HCT116 (cell line): ENCODE results near the gene FTO. TPM values are rescaled to one million over a fixed set of nuclear protein-coding genes. Genes with fewer than 3 reads are reported as not detected.

ENCODE experiments used
- ATAC-seq: fragments of 200-7000 bp; cut with Tn5 transposase; 2 replicates; pipeline ENCODE4 v1.9.1; 2020; ENCODE audit warnings: mild to moderate bottlenecking, moderate library complexity
- BruUV-seq: library from RNA; stranded (reverse); fragments of 400-500 nt; replicated peaks from 2 replicates; lab custom pipeline; 2021; lab: Mats Ljungman, UMichigan
- CTCF ChIA-PET: fragments of 300-600 bp; sonication (Branson Sonifier 250); formaldehyde crosslinking; loops from one replicate; lab custom pipeline; 2021; ENCODE audit warnings: antibody characterized with exemption; lab: Charles Lee
- POLR2A ChIA-PET: fragments of 300-600, 350-600 bp; sonication (Branson Sonifier 250); formaldehyde crosslinking; loops from one replicate; lab custom pipeline; 2021; ENCODE audit warnings: antibody characterized with exemption; lab: Charles Lee
- RAD21 ChIA-PET, 2 experiments: fragments of 300-600 bp; sonication (Branson Sonifier 250); formaldehyde crosslinking; loops; one replicate each; lab custom pipeline; 2023; ENCODE audit warnings: low total read pairs in 2 of 2; ENCODE audit not compliant: uncharacterized antibody in 2 of 2, unreplicated experiment in 2 of 2, low non-redundant PET in 1 of 2; lab: Charles Lee
- DNase-seq: peaks from one replicate; pipeline ENCODE4 v3.0.0-alpha.2; 2010; ENCODE audit warnings: low read depth, low spot score
- H2AFZ ChIP-seq: fragments of 200-600 bp; shearing (Covaris generic), sonication (generic); 2 replicates; pipeline ENCODE4 v1.6.1; 2017; ENCODE audit warnings: low read depth, mixed run types, mixed read lengths, antibody characterized with exemption, low read length; ENCODE audit not compliant: poor library complexity, severe bottlenecking
- H3K27ac ChIP-seq: 2 replicates; pipeline ENCODE4 v1.5.1; 2012; ENCODE audit warnings: low read depth, low read length
- H3K27me3 ChIP-seq: fragments of 200-600 bp; sonication (generic); 2 replicates; pipeline ENCODE4 v1.6.1; 2016; ENCODE audit warnings: mixed run types, low read length, mixed read lengths; ENCODE audit not compliant: insufficient read depth
- H3K36me3 ChIP-seq, 2 experiments: fragments of 200-500 bp in 1 of 2; fragments of 200-600 bp in 1 of 2; sonication (Bioruptor generic) in 1 of 2; sonication (generic) in 1 of 2; 2 replicates each; pipeline versions ENCODE4 v1.5.1 to v1.6.1; 2014 to 2016; ENCODE audit warnings: low read length in 2 of 2, inconsistent platforms in 1 of 2, mixed read lengths in 1 of 2, mixed run types in 1 of 2; ENCODE audit not compliant: insufficient read depth in 2 of 2, control insufficient read depth in 1 of 2
- H3K4me1 ChIP-seq, 2 experiments: fragments of 200-600 bp in 1 of 2; sonication (generic) in 1 of 2; 2 replicates each; pipeline versions ENCODE4 v1.5.1 to v1.6.1; 2012 to 2017; ENCODE audit warnings: low read length in 2 of 2, inconsistent platforms in 1 of 2, mild to moderate bottlenecking in 1 of 2, mixed read lengths in 1 of 2, mixed run types in 1 of 2, moderate library complexity in 1 of 2; ENCODE audit not compliant: insufficient read depth in 2 of 2, control insufficient read depth in 1 of 2
- H3K4me2 ChIP-seq: fragments of 200-600 bp; sonication (generic); 2 replicates; pipeline ENCODE4 v1.6.1; 2017; ENCODE audit warnings: mixed run types, low read length, mixed read lengths
- H3K4me3 ChIP-seq, 2 experiments: fragments of 200-600 bp in 1 of 2; sonication (generic) in 1 of 2; replicated peaks in 1 of 2; 2 replicates each; pipeline ENCODE4 v1.5.1; 2011 to 2016; ENCODE audit warnings: low read length in 2 of 2, control low read depth in 1 of 2, low read depth in 1 of 2, mild to moderate bottlenecking in 1 of 2, mixed read lengths in 1 of 2, mixed run types in 1 of 2
- H3K79me2 ChIP-seq: fragments of 200-600 bp; sonication (generic); 2 replicates; pipeline ENCODE4 v1.6.1; 2017; ENCODE audit warnings: mild to moderate bottlenecking, mixed run types, low read length, moderate library complexity, mixed read lengths; ENCODE audit not compliant: insufficient read depth
- H3K9ac ChIP-seq: fragments of 200-600 bp; sonication (generic); 2 replicates; pipeline ENCODE4 v1.6.1; 2016; ENCODE audit warnings: low read length, mixed read lengths
- H3K9me2 ChIP-seq: fragments of 200-600 bp; sonication (generic), shearing (Covaris generic); 2 replicates; pipeline ENCODE4 v1.6.1; 2017; ENCODE audit warnings: mixed run types, mild to moderate bottlenecking, moderate library complexity; ENCODE audit not compliant: insufficient read depth
- H3K9me3 ChIP-seq, 2 experiments: fragments of 200-500 bp in 1 of 2; fragments of 200-600 bp in 1 of 2; sonication (Bioruptor generic) in 1 of 2; sonication (generic) in 1 of 2; 2 replicates each; pipeline ENCODE4 v1.6.1; 2014 to 2017; ENCODE audit warnings: low read length in 2 of 2, mixed read lengths in 2 of 2, inconsistent platforms in 1 of 2, low read depth in 1 of 2, mild to moderate bottlenecking in 1 of 2, mixed run types in 1 of 2, moderate library complexity in 1 of 2; ENCODE audit not compliant: control insufficient read depth in 1 of 2, insufficient read depth in 1 of 2
- H4K20me1 ChIP-seq: fragments of 200-600 bp; sonication (generic), shearing (Covaris generic); 2 replicates; pipeline ENCODE4 v1.6.1; 2017; ENCODE audit warnings: mixed run types, mild to moderate bottlenecking, moderate library complexity; ENCODE audit not compliant: insufficient read depth
- CBX3 ChIP-seq: IDR thresholded peaks from 2 replicates; pipeline ENCODE4 v1.6.1; 2012; ENCODE audit warnings: low read depth
- ELF1 ChIP-seq: IDR thresholded peaks from 2 replicates; pipeline ENCODE4 v1.6.1; 2012; ENCODE audit warnings: low read depth, borderline replicate concordance
- SIN3A ChIP-seq: IDR thresholded peaks from 2 replicates; pipeline ENCODE4 v1.6.1; 2012; ENCODE audit warnings: low read depth
- ZBTB33 ChIP-seq: IDR thresholded peaks from 2 replicates; pipeline ENCODE4 v1.6.1; 2011; ENCODE audit warnings: mild to moderate bottlenecking, low read length, moderate library complexity; ENCODE audit not compliant: insufficient replicate concordance; ENCODE audit errors: extremely low read depth
- ZNF274 ChIP-seq: fragments of 200-500 bp; sonication (Bioruptor generic); IDR thresholded peaks from 2 replicates; pipeline ENCODE4 v1.6.1; 2014; ENCODE audit warnings: mild to moderate bottlenecking, low read depth, low read length, inconsistent platforms
- intact Hi-C: fragments of 100-400 bp; cut with micrococcal nuclease; formaldehyde crosslinking; loops from 2 replicates; pipeline ENCODE4 v1.10.0; 2022
- total RNA-seq: library from RNA; stranded (reverse); gene quantifications from one replicate; pipeline ENCODE4 v1.2.1, GENCODE V29; 2021; ENCODE audit not compliant: unreplicated experiment
- TF ChIP-seq, protein P1 (sequence below): IDR thresholded peaks from 2 replicates; pipeline ENCODE4 v1.6.1; 2012; ENCODE audit warnings: low read depth

FTO gene
- total RNA-seq, 1 experiment from 2014 or later, result 55.2 TPM

DNA sequence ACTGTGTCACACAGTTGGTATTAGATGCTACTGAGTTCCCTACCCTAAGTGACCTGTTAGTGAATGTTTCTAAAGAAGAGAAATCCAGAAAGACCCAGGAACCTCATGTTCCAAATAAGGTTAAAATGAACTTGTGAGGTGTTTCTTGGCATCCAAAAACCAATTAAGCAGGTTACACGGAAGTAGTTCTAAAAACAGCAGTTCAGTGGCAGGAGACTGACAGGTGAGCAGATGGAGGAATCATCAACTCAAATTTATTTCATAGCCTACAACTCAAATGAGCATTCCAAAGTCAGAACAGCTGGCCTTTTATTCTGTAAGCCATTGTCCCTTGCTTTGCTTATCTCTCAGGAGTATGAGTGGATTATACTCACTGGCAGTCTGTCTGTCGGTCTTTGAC lies 394.3 kb downstream of the FTO start:
- H3K4me3 ChIP-seq, result no peak overlapping the region
- no TSS peak for BruUV-seq

GRCh38 chr16:54099627-54100026 lies 395.7 kb downstream of the FTO start:
- no peak overlapping the region for H3K27ac ChIP-seq
- intact Hi-C loops, result no loop called here
- no peak overlapping the region for H3K4me3 ChIP-seq
- DNase-seq, result no peak
- no peaks in the 10 kb centered on the region for H3K9me3 ChIP-seq
- no peaks in the 10 kb centered on the region for H3K79me2 ChIP-seq
- H2AFZ ChIP-seq, result no peak overlapping the region
- no TSS peak for BruUV-seq
- H3K36me3 ChIP-seq, result no peaks in the 10 kb centered on the region
- no peak overlapping the region for H3K4me2 ChIP-seq
- H3K27me3 ChIP-seq, result no peaks in the 10 kb centered on the region
- CTCF ChIA-PET, result no interaction called here
- H3K9ac ChIP-seq, result no peak overlapping the region
- H3K4me1 ChIP-seq, result no peaks in the 10 kb centered on the region
- RAD21 ChIA-PET, result no interaction called here
- POLR2A ChIA-PET, result no interaction called here
- no peaks in the 10 kb centered on the region for H3K9me2 ChIP-seq
- no peak for ATAC-seq
- TF ChIP-seq ELF1, result no peak
- TF ChIP-seq SIN3A, result no peak
- TF ChIP-seq ZNF274, result no peak
- TF ChIP-seq ZBTB33, result no peak
- TF ChIP-seq, protein P1, sequence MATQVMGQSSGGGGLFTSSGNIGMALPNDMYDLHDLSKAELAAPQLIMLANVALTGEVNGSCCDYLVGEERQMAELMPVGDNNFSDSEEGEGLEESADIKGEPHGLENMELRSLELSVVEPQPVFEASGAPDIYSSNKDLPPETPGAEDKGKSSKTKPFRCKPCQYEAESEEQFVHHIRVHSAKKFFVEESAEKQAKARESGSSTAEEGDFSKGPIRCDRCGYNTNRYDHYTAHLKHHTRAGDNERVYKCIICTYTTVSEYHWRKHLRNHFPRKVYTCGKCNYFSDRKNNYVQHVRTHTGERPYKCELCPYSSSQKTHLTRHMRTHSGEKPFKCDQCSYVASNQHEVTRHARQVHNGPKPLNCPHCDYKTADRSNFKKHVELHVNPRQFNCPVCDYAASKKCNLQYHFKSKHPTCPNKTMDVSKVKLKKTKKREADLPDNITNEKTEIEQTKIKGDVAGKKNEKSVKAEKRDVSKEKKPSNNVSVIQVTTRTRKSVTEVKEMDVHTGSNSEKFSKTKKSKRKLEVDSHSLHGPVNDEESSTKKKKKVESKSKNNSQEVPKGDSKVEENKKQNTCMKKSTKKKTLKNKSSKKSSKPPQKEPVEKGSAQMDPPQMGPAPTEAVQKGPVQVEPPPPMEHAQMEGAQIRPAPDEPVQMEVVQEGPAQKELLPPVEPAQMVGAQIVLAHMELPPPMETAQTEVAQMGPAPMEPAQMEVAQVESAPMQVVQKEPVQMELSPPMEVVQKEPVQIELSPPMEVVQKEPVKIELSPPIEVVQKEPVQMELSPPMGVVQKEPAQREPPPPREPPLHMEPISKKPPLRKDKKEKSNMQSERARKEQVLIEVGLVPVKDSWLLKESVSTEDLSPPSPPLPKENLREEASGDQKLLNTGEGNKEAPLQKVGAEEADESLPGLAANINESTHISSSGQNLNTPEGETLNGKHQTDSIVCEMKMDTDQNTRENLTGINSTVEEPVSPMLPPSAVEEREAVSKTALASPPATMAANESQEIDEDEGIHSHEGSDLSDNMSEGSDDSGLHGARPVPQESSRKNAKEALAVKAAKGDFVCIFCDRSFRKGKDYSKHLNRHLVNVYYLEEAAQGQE, result no peak
- no peaks in the 10 kb centered on the region for H4K20me1 ChIP-seq

More for the DNA sequence above, 394.3 kb downstream of the FTO start:
- RAD21 ChIA-PET, result no interaction called here
- TF ChIP-seq ZNF274, result no peak
- TF ChIP-seq CBX3, result no peak
- no peak for TF ChIP-seq ELF1
- Histone ChIP-seq H4K20me1 (no peaks in the 10 kb centered on the region), H3K27me3 (no peaks in the 10 kb centered on the region), H3K36me3 (no peaks in the 10 kb centered on the region), H3K79me2 (no peaks in the 10 kb centered on the region), H3K27ac (no peak overlapping the region), H3K9me3 (no peaks in the 10 kb centered on the region), H3K4me2 (no peak overlapping the region), H3K9me2 (no peaks in the 10 kb centered on the region), H3K9ac (no peak overlapping the region), H2AFZ (no peak overlapping the region), H3K4me1 (no peaks in the 10 kb centered on the region)
- no peak for ATAC-seq
- DNase-seq, result no peak
- intact Hi-C loops, result no loop called here
- CTCF ChIA-PET, result no interaction called here
- POLR2A ChIA-PET, result no interaction called here
